ENCODE results near the gene TBC1D1.

TBC1D1 gene

GRCh38 chr4:38058151-38058550 lies 167.3 kb downstream of the TBC1D1 start:
- no peak for DNase-seq

GRCh38 chr4:38060829-38061431 lies 170.0 kb downstream of the TBC1D1 start:
- DNase-seq, result no peak

- DNase-seq, result peak; percentile 19
Observed at GRCh38 chr4:38062088-38062775, 171.3 kb downstream of the TBC1D1 start.

GRCh38 chr4:38062776-38063097 lies 171.9 kb downstream of the TBC1D1 start:
- no peak for DNase-seq

- DNase-seq, result no peak
Observed at GRCh38 chr4:38065176-38065575, 174.3 kb downstream of the TBC1D1 start.

- DNase-seq, result no peak
Observed at GRCh38 chr4:38065900-38066299, 175.0 kb downstream of the TBC1D1 start.

GRCh38 chr4:38067499-38067898 lies 176.6 kb downstream of the TBC1D1 start:
- DNase-seq, result no peak

- DNase-seq, result no peak
Observed at GRCh38 chr4:38068107-38068506, 177.2 kb downstream of the TBC1D1 start.

- DNase-seq, result peak; percentile 29
Observed at GRCh38 chr4:38069271-38069760, 178.4 kb downstream of the TBC1D1 start.

GRCh38 chr4:38071801-38072431 lies 181.0 kb downstream of the TBC1D1 start:
- DNase-seq, result peak; percentile 92

- no peak for DNase-seq
Observed at GRCh38 chr4:38072578-38072977, 181.7 kb downstream of the TBC1D1 start.

GRCh38 chr4:38073596-38074234 lies 182.8 kb downstream of the TBC1D1 start:
- DNase-seq, result peak; percentile 20

GRCh38 chr4:38075370-38076152 lies 184.7 kb downstream of the TBC1D1 start:
- DNase-seq, result peak; percentile 98

- no peak for DNase-seq
Observed at GRCh38 chr4:38076153-38076669, 185.3 kb downstream of the TBC1D1 start.

- no peak for DNase-seq
Observed at GRCh38 chr4:38077791-38078489, 187.1 kb downstream of the TBC1D1 start.

- no peak for DNase-seq
Observed at GRCh38 chr4:38078590-38079421, 187.9 kb downstream of the TBC1D1 start.

GRCh38 chr4:38080061-38080974 lies 189.4 kb downstream of the TBC1D1 start:
- no peak for DNase-seq

- DNase-seq, result no peak
Observed at GRCh38 chr4:38082021-38082420, 191.1 kb downstream of the TBC1D1 start.

GRCh38 chr4:38082424-38083385 lies 191.8 kb downstream of the TBC1D1 start:
- DNase-seq, result no peak
